ENCODE results near the gene SAMD4A.

Gene SAMD4A

DNA sequence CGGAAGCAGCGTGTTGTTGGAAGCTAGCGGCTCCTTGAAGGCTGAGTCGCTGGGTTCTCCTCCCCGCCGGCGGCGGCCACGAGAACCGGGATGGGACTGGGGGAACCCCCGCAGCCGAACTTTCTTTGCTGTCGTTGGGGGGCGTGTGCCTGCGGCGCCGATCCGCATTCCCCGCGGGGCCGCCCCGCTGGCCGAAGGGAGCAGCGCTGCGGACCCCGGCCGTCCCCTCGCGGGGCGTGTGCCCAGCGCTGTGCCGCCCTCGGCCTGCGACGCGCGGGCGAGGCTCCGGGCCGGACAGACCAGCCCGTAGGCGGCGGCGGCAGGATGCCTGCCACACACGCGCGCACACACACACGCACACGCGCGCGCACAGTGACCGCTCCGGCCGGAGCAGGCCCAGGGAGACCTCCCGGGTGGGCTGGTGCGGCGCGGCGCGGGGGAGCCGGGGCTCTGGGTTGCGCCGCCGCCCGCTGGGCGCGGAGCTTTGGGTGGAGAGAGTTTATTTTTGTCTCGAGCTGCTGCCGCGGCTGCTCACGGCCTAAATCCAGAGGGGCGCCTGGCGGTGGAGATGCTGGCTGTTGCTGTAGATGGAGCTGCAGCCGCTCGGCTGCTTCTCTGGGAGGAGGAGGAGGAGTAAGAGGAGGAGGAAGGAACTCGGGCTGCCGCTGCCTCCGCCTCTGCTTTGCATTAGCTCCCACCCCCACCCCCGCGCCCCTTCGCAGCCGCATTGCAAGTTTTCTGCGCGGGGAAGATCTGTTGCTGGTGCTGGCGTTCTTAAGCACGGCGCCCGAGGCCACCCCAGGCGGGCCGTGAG lies at the start of gene SAMD4A:
Gene SAMD4A, plus strand, starts transcription at position 719 of the 814 bp plus-strand sequence. CDS start 789 bp downstream, outside the sequence.
- peak; percentile 82 for DNase-seq (ENCODE audit: low spot score)

GRCh38 chr14:54524410-54524809 lies 42.5 kb upstream of the SAMD4A start:
- no peak for DNase-seq (ENCODE audit: low spot score)

DNA sequence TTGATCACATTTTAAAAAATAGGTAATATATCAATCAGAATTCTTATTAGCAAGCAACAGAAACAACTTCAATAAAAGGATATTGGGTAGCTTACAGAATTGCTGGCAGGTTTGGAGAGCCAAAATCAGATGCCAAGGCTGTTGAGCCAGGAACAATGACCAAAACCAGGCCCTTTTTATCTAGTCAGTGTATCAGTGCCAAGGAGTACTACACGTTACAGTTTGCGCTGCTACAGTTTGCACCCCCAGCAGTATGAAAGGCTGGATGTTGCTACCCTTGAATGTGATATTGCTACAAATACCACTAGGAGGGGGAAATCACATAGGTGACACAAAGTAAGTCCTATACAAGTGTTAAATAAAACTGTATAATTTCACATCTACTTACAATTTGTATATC lies 38.0 kb upstream of the SAMD4A start:
- DNase-seq (ENCODE audit: low spot score): no peak

- no peak for DNase-seq (ENCODE audit: low spot score)
These were observed 37.1 kb upstream of the SAMD4A start for GRCh38 chr14:54529811-54530210.

DNA sequence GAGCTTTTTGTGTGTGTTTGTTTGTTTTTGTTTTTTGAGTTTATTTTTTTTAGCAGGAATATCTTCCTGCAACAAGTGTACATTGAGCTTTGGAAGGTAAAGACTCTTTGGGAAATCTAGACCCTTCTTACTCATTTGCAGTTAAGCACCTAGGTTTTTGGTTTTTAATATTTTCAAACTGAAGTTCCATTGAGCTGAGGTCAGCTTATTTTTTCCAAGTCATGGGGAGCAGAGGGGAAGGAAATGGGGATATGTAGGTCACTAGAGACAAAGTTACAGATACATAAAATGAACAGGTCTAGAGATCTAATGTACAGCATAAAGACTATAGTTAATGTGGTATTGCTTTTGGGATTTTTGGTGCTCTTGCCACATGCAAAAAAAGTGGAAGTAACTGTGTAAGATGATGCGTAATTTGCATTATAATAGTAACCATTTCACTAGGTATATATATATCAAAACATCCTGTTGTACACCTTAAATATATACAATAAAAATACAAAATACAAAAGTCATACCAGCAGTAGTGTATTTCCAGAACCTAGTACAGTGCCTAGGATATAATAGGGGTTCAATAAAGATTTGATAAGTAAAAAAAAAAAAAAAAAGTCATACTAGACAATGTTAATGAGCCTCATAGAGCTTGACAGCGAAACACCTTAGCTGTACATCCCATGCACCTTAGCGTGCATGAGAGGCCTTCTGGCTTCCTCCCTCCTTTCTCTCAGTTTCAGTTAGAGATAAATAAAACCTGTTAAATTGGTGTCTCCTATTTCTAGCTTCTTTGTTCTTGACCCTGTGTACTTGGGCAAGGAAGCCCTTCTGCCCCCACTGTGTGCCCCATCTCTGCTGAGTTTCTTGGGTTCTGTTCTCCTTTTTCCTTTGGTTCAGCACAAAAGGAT lies 34.6 kb upstream of the SAMD4A start:
- DNase-seq (ENCODE audit: low spot score): no peak

DNA sequence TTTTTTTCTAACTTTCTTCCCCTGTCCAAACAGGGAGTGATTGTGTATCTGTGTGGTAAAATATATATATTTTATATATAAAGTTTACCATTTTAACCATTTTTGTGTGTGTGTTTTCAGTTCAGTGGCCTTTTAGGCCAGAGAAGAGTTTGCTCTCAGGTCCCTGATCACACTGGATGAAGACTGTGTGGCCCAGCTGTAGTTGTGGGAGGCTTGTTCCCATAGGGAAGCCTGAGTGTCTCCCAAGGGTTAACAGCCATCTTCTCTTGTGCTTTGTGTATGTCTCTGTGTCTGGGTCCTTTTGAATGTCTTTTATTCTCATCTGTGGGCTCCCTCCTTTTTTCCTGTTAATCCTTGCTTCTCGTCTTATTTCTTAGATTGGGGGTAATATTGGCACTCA lies 33.8 kb upstream of the SAMD4A start:
- DNase-seq (ENCODE audit: low spot score): no peak

DNA sequence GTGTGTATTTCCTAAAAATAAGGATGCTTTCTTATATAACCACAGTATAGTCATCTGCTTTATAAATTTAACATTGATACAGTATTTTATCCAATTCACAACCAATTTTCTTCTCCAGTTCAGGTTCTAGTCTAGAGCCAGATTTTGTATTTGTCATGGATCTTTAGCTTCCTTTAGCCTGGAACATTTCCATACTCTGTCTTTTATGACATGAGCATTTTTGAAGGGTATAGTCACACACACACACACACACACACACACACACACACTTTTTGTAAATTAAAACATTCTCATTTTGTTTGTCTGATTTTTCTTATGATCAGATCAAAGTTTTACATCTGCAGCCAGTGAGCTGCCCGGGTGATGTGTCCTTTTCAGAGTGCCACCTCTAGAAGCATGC lies 31.8 kb upstream of the SAMD4A start:
- no peak for DNase-seq (ENCODE audit: low spot score)

GRCh38 chr14:54535646-54536045 lies 31.3 kb upstream of the SAMD4A start:
- DNase-seq (ENCODE audit: low spot score): no peak

DNA sequence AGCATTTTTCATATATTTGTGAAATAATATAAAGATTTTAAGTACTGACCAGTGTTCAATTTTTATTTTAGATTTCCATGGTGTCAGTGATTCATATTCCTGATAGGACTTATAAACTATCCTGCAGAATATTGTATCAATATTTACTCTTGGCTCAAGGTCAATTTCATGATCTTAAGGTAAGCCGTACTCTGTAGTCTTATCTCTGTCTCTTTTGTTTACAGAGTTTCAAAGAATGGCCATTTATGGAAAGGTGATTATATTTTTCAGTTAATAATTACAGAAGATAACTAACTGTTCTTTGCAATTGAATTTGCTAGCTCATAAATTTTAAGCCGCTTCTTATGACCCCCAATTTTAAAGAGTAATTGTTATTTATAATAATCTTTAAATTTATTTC lies 29.3 kb upstream of the SAMD4A start:
- DNase-seq (ENCODE audit: low spot score): no peak

- DNase-seq (ENCODE audit: low spot score): no peak
These were observed 28.9 kb upstream of the SAMD4A start for GRCh38 chr14:54538055-54538454.

- DNase-seq (ENCODE audit: low spot score): no peak
These were observed 19.3 kb upstream of the SAMD4A start for GRCh38 chr14:54547583-54547982.

DNA sequence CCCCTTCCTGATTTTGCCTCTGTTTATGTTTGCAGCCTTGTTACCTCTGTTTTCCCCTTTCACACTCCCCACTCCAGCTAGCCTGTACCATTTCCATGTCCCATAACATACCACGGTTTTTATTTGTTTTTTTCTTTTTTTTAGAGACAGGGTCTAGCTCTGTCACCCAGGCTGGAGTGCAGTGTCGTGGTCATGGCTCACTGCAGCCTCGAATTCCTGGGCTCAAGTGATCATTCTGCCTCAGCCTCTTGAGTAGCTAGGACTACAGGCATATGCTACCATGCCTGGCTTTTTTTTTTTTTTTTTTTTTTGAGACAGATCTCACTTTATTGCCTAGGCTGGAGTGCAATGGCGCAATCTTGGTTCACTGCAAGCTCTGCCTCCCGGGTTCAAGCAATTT lies 18.4 kb upstream of the SAMD4A start:
- no peak for DNase-seq (ENCODE audit: low spot score)

DNA sequence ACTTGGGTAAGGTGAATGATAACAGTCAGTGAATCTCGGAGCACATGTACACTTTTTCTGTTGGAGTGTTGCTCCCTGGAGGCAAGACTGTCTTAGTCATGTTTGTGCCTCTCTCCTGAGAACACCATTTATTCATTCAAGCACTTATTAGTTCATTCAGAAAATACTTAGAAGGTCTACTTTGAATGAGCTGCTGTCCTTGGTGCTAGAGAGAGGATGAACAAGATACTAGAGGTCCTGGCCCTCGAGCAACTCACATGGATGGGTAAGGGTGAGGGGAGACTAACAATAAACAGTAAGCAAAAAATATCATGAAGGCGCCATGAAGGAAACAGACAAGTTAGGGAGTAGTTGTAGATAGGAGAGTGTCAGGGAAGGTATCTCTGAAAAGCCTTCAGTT lies 17.1 kb upstream of the SAMD4A start:
- no peak for DNase-seq (ENCODE audit: low spot score)

DNA sequence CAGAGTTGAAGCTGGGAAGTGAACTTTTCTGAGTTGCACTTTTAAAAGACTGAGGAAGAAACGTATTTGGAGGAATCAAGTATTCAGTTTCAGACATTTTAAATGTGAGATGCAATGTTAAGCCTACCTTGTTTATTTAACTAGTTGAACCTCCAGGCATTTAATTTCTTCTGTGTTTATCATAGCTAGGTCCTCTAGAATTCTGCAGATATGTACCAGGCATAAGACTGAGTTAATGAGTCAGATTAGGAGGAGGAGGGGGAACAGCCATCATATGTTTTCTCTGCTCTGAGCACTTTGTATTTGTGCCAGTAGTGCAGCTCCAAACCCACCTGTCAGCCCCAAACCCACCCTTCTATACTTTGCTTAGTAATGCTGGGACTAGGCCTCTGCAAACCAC lies 16.4 kb upstream of the SAMD4A start:
- DNase-seq (ENCODE audit: low spot score): no peak

DNA sequence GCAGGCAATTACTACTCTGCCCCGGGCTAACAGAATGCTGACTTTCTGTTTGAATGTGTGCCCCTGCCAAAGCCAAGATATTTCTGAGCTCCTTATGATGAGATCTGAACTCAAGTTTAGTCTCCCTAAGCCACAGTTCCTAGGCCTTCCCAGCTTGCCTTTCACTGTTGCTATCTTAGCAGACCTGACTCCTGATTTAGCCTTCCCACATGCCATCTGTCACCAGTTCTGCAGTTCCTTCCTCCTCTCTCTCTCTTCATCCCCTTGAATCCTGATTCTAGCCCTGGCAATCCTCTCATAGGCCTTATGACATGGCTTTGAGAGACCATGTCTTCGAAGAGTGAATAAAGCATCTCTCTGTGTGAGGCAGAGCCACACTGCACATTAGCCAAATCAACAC lies 12.5 kb upstream of the SAMD4A start:
- no peak for DNase-seq (ENCODE audit: low spot score)

GRCh38 chr14:54555651-54556050 lies 11.3 kb upstream of the SAMD4A start:
- no peak for DNase-seq (ENCODE audit: low spot score)

DNA sequence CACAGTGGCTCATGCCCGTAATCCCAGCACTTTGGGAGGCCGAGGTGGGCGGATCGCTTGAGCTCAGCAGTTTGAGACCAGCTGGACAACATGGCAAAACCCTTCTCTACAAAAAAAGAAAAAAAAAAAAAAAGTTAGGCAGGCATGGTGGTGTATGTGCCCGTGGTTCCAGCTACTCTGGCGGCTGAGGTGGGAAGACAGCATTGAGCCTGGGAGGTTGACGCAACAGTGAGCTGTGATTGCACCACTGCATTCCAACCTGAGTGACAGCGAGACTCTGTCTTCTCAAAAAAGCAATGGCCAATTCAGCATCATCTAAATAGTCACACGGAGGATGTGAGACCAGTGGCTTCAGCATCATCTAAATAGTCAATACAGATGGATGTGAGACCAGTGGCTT lies 10.4 kb upstream of the SAMD4A start:
- no peak for DNase-seq (ENCODE audit: low spot score)

DNA sequence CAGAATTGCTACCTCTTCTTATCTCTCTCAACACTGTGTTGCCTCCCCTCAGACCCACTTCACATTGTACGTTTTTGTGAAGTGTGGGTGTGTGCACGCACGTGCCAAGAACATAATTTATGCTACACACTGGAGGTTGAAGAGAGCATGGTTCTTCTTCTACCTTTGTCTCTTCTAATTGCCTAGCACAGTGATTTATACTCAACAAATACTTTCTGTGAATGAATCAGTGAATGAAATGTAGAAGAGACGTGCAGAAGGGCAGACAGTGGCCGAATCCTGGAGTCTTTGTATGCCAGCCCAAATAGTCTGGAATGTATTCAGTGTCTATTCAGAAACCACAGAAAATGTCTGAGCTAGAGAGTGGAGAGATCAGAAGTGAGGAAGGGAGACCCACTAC lies 4.6 kb upstream of the SAMD4A start:
- no peak for DNase-seq (ENCODE audit: low spot score)

DNA sequence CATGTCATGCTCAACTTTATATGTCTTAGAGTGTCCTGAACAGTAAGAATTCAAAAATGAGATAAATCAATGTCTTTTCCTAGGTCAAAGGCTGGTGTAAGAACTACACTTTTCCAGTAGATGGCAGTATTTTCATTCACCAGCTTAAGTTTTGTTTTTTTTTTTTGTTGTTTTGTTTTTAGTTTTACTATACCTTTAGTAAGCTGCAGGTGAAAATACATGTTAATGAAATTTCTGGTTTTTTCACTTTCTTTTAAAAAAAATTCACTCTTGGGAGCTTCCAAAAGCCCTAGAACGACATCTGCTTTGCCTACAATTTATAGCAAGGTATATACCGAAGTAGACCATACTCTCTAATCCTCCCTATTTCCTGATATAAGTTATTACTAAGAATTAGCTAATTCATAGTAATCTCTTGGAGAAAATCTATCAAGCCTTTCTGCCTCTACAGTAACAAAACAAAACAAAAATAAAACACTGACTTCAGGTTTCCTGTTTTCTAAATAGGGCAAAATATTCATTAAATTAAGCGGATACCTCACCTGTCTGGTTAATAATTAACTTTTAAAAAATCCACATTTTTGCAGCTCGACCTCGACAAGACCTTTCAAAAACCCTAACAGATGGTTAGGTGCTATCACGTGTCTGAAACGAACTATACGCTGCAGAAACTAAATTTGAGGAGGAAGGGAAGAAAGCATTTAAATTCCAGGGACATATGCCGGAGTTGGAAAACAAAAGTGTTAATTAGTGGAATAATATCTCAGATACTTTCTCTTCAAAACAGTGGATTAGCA lies 2.7 kb upstream of the SAMD4A start:
- peak; percentile 72 for DNase-seq (ENCODE audit: low spot score)

DNA sequence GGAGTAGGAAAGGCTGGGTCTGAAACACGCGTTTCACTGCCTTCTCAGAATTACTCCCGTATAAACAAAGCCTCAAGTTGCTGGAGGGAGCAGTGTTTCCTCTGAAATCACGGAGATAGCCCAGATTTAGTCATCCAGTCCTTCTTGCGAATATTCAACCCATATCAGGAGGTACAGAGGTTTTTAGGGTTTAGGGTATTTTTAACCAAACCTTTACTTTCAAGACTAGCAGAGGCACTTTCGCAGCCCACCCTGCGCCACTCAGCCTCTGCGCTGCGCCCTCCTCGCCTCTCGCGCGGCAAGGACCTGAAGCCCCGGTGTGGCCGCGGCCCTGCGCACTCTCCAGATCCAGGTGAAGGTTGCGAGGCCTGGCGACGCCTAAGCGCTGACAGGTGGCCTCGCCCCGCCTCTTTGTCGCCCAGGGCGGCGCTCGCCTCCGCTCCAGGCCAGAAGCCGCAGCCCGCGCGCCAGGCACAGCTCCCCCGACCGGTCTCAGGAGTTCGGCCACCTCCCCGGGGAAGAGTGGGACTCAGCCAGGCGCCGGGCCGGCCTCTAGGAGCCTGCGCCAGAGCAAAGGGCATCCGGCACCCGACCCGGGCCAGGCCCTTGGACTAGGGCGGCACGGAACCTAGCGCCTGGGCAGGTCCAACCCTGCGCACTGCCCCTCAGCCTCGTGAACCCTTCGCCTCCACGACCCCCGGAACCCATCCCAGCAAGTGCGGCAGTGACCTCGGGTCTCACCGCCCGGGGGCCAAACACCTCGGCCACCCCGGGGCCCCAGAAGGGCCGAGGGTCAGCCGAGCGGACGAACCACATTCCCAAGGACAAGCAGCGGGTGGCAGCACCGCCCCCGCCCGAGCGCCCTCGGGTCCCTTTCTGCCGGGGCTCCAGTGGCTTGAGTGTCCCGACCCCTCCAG lies 1.8 kb upstream of the SAMD4A start:
- DNase-seq (ENCODE audit: low spot score): peak; percentile 73

DNA sequence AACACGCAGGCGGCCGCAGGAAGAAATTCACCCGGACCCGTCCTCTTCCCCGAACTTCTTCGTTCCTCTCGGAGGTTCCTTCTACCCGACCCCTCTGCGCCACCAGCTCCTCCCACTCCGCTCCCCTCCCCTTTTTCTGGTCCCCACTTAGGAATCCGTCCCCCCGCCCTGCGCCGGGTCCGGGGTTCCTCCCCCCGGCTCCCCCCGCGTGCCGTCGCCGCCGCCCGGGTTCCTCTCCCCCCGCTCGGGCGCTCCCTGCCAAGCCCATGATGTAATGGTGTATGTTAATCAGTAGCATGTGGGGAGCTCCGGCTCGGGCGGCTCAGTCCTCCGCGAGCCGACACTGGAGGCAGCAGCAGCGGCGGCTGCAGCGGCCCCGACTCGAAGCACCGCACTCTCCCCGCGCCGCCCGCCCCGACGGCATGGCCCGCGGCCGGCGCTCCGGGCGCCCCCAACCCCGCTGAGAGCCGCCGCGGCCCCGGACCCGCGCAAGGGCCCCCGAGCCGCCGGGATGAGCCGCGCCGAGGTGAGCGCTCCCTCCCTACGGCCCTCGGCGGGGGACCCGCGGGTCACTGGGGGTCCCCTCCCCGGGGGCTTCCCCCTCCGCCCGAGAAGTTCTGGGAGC lies 1.0 kb upstream of the SAMD4A start:
- peak; percentile 91 for DNase-seq (ENCODE audit: low spot score)

Data from pons (tissue), 1 donor.